ENCODE data around the gene TOR1A. TPM values are rescaled to one million over a fixed set of nuclear protein-coding genes. Genes with fewer than 3 reads are reported as not detected.

Gene TOR1A
- 28.5 and 29.5 TPM in 2 replicates for total RNA-seq

DNA sequence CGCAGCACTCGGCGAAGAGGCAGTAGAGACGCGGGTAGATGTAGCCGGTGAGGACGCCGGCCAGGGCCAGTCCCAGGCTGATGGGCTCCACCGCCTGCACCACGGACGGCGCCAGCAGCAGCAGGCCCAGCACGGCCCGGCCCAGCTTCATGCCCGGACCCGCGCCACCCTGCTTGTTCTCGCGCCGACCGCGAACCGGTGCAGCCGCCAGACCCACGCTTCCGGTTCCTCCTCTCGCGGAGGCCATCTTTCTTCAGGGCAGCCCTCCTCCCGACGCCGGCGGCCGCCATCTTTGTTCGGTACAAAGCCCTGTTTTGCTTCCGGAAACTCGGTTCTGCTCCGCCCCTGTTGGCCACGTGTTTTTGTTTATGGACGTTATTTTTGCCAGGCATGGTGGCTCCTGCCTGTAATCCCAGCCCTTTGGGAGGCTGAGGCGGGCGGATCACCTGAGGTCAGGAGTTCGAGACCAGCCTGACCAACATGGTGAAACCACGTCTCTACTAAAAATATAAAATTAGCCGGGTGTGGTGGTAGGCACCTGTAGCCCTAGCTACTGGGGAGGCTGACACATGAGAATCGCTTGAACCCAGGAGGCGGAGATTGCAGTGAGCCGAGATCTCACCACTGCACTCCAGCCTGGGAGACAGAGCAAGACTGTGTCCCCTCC lies at the start of gene TOR1A:
TOR1A (minus strand) TSS at position 202 of the 667 bp plus-strand sequence; CDS start at position 151, 51 bp downstream.
- TF ChIP-seq CTCF (IDR thresholded peaks at IDR 0.05): no peak
- Mint-ChIP-seq H3K27me3 (no peaks in the 10 kb centered on the region), H3K4me3 (peak within 1 kb of the TSS; percentile 85), H3K36me3 (ENCODE audit: low read depth) (peaks cover 39% of the 10 kb centered on the region), H3K9me3 (no peaks in the 10 kb centered on the region), H3K27ac (peak within 1 kb of the TSS; percentile 76), H3K4me1 (peaks cover 13% of the 10 kb centered on the region)
- intact Hi-C loops (cut with micrococcal nuclease): loop anchor here (1.0 to 5.0 kb wide), 5 partner anchors 11 to 228 kb away; partner anchors contain the start of genes ASB6, C9orf78, GPR107 and TOR1B
- DNase-seq: peak; percentile 84
- ChIA-PET POLR2A (interaction anchor here (0.5 to 2.2 kb wide), 7 partner anchors 11 to 683 kb away, joined by 3 to 17 read pairs (median 3); partner anchors contain the start of genes C9orf78, FNBP1, TOR1B and USP20), CTCF (interaction anchor here (0.9 kb wide), 1 partner anchor 11 kb away, joined by 3 read pairs; the partner anchor contains the start of gene C9orf78)
- peak; percentile 92 for ATAC-seq (ENCODE audit: low read depth)

DNA sequence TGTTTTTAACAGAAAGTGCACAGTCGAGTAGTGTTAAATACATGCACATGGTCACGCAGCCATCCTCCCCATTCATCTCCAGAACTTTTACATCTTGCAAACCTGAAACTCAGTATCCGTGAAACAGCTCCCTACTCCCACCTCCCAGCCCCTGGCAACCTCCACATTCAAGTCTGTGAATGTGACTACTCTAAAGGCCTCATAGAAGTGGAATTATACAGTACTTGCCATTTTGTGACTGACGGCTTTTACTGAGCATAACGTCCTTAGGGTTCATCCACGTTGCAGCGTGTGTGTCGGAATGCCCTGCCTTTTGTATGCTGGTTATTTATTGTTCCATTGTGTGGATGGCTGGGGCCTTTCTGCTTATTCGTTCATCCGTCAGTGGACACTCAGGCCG lies 47.1 kb upstream of the TOR1A start:
- no peak for DNase-seq
- no peak overlapping the region for H3K4me3 Mint-ChIP-seq

DNA sequence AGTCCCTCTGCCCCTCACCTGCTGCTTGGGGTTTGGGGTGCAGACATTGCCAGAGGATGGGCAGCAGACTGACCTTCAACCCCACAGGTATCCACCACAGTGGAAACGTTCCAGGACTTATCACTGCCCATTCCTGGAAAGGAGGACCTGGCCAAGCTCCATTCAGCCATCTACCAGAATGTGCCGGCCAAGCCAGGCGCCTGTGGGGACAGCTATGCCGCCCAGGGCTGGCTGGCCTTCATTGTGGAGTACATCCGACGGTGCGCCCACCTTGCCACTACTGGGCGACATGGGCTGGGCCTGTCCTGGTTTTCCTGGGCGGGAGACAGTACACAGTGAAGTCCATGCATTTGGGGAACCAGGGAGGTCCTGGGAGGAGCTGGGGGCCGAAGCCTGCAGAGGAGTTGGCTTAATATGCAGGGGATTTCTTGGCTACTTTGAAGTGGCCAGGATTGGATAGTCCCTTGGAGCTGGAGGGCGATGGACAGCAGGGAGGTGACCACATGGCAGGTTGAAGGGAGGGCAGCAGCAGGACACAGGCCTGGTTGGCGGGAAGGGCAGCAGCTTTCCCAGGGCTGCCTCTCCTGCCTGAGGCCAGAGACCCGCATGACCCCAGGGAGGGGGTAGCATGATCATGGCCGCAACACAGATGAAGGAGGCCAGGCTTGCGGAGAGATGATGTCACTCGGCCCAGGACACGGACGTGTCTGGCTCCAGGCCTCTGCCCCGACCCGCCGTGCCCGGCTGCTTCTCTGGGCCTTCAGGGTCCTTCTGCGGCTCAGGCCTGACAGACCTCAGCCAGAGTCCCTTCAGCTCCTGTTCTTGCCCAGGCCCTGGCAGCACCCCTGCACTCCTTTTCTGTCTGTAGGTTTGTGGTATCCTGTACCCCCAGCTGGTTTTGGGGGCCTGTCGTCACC lies 45.9 kb upstream of the TOR1A start:
- H3K27me3 Mint-ChIP-seq: no peaks in the 10 kb centered on the region
- H3K27ac Mint-ChIP-seq: peak overlapping the region; percentile 50
- intact Hi-C loops (cut with micrococcal nuclease): no loop called here
- no peak overlapping the region for H3K4me3 Mint-ChIP-seq
- no peak for DNase-seq
- TF ChIP-seq CTCF (IDR thresholded peaks at IDR 0.05): no peak
- peaks cover 41% of the 10 kb centered on the region for H3K36me3 Mint-ChIP-seq (ENCODE audit: low read depth)
- H3K4me1 Mint-ChIP-seq: peaks cover 22% of the 10 kb centered on the region
- ATAC-seq (ENCODE audit: low read depth): no peak
- H3K9me3 Mint-ChIP-seq: no peaks in the 10 kb centered on the region
- CTCF ChIA-PET: no interaction called here
- POLR2A ChIA-PET: interaction anchor here (2.8 kb wide), 1 partner anchor 14 kb away, joined by 9 read pairs; no protein-coding TSS in a partner anchor

More for the DNA sequence above, 47.1 kb upstream of the TOR1A start:
- no peak for ATAC-seq (ENCODE audit: low read depth)
- H3K9me3 Mint-ChIP-seq: no peaks in the 10 kb centered on the region
- ChIA-PET POLR2A (interaction anchor here (0.6 kb wide), 1 partner anchor 92 kb away, joined by 5 read pairs; no protein-coding TSS in a partner anchor), CTCF (no interaction called here)
- H3K27me3 Mint-ChIP-seq: no peaks in the 10 kb centered on the region
- H3K36me3 Mint-ChIP-seq (ENCODE audit: low read depth): peaks cover 44% of the 10 kb centered on the region
- peaks cover 18% of the 10 kb centered on the region for H3K4me1 Mint-ChIP-seq
- no peak overlapping the region for H3K27ac Mint-ChIP-seq
- TF ChIP-seq CTCF (IDR thresholded peaks at IDR 0.05): no peak
- intact Hi-C loops (cut with micrococcal nuclease): no loop called here

DNA sequence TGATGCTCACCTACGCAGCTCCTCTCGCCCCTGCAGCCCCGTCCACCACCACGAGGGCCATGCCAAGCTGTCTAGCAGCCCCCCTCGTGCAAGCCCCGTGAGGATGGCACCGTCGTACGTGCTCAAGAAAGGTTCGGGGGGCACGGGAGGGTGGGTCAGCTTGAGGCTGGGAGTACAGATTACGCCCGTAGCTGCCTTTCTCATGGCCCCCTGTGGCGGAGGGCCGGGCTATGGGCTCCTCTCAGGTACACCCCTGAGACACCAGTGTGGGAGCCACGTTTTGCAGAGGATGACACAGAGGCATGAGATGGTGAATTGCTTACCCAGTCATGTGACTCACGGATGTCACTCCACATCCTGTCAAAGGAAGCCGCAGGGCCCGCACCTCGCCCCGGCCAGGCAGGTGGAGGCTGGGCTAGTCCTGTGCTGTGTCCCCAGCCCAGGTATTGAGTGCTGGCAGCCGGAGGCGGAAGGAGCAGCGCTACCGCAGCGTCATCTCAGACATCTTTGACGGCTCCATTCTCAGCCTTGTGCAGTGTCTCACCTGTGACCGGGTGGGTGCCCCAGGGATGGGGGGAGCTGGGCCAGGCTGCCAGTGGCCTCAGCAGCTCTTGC lies 45.0 kb upstream of the TOR1A start:
- Mint-ChIP-seq H3K4me3 (no peak overlapping the region), H3K27me3 (no peaks in the 10 kb centered on the region), H3K36me3 (ENCODE audit: low read depth) (peaks cover 36% of the 10 kb centered on the region), H3K27ac (no peak overlapping the region), H3K9me3 (no peaks in the 10 kb centered on the region), H3K4me1 (peaks cover 22% of the 10 kb centered on the region)
- peak; percentile 76 for ATAC-seq (ENCODE audit: low read depth)
- no peak for DNase-seq
- no peak for TF ChIP-seq CTCF (IDR thresholded peaks at IDR 0.05)
- intact Hi-C loops (cut with micrococcal nuclease): no loop called here
- ChIA-PET CTCF (no interaction called here), POLR2A (interaction anchor here (2.8 kb wide), 1 partner anchor 15 kb away, joined by 9 read pairs; no protein-coding TSS in a partner anchor)
